SH-SY5Y (cell line): ENCODE results near the gene RAB40C.

Source experiments
- GATA2 ChIP-seq: IDR thresholded peaks from 2 replicates; pipeline ENCODE4 v1.6.1; 2011; ENCODE audit warnings: mild to moderate bottlenecking, low read depth, low read length
- GATA3 ChIP-seq: IDR thresholded peaks from 2 replicates; pipeline ENCODE4 v1.6.1; 2011; ENCODE audit warnings: low read depth, mild to moderate bottlenecking, low read length, moderate library complexity

DNA sequence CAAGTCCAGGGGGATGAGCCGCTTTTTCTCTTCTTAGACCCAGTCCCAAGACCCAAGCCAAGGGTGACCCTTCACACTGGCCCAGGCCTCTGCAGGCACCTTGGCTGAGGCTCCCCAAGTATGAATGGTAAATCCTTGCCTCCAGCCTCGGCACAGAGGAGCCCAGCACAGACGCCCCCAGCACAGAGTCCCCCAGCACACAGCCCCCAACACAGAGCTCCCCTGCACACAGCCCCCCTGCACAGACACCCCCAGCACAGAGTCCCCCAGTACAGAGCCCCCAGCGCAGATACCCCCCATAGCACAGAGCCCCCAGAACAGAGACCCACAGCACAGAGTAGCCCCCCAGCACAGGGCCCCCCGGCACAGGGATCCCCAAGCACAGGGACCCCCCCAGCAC is 50.7 kb downstream of the RAB40C start:
- TF ChIP-seq GATA3 (no peak), GATA2 (no peak)
